Large intestine (tissue), 3 donors: ENCODE results near the gene HDAC9. TPM values are rescaled to one million over a fixed set of nuclear protein-coding genes. Genes with fewer than 3 reads are reported as not detected.

ENCODE experiments used
- DNase-seq, 2 donors: peaks; one replicate each; pipeline versions ENCODE4 v3.0.0 to v3.0.0-alpha.2; 2013
- H3K27ac ChIP-seq: one replicate; pipeline ENCODE4 v1.5.1; 2013; ENCODE audit warnings: low read length
- H3K27me3 ChIP-seq: 2 replicates; pipeline ENCODE4 v1.6.1; 2013; ENCODE audit warnings: low read length; ENCODE audit not compliant: control insufficient read depth, insufficient read depth
- H3K36me3 ChIP-seq: 2 replicates; pipeline ENCODE4 v1.6.1; 2013; ENCODE audit warnings: low read length; ENCODE audit not compliant: control insufficient read depth, insufficient read depth
- H3K4me1 ChIP-seq: one replicate; pipeline ENCODE4 v1.6.1; 2013; ENCODE audit warnings: low read length; ENCODE audit not compliant: control insufficient read depth, insufficient read depth
- H3K4me3 ChIP-seq: one replicate; pipeline ENCODE4 v1.5.1; 2013; ENCODE audit warnings: low read length
- H3K9me3 ChIP-seq: one replicate; pipeline ENCODE4 v1.6.1; 2013; ENCODE audit warnings: mild to moderate bottlenecking, low read depth, low read length, moderate library complexity; ENCODE audit not compliant: control insufficient read depth
- WGBS: methylation state at CpG from one replicate; pipeline ENCODE4 v1.1.5; 2013; ENCODE audit warnings: low lambda C conversion rate; ENCODE audit not compliant: insufficient coverage; 5-methylcytosine and 5-hydroxymethylcytosine counted together
- polyA plus RNA-seq: library from polyadenylated mRNA; unstranded; fragments of 120-200 nt; gene quantifications from one replicate; pipeline ENCODE4 v1.2.1, GENCODE V29; 2013

The HDAC9 gene
- polyA plus RNA-seq, 1 donor: 6.2 TPM

- WGBS: no CpG with 5 or more reads among the region's 1 CpG
- H3K27me3 ChIP-seq: no peaks in the 10 kb centered on the region
- H3K4me1 ChIP-seq: no peaks in the 10 kb centered on the region
- H3K4me3 ChIP-seq: no peak overlapping the region
- H3K36me3 ChIP-seq: no peaks in the 10 kb centered on the region
- DNase-seq: no peak
- H3K27ac ChIP-seq: no peak overlapping the region
- H3K9me3 ChIP-seq: no peaks in the 10 kb centered on the region
Measured at GRCh38 chr7:18803923-18804322, 308.4 kb downstream of the HDAC9 start.

- H3K4me3 ChIP-seq: no peak overlapping the region
- no peaks in the 10 kb centered on the region for H3K4me1 ChIP-seq
- no peaks in the 10 kb centered on the region for H3K9me3 ChIP-seq
- H3K36me3 ChIP-seq: no peaks in the 10 kb centered on the region
- no peaks in the 10 kb centered on the region for H3K27me3 ChIP-seq
- H3K27ac ChIP-seq: no peak overlapping the region
- DNase-seq: no peak
- 63% methylated on average over 1 of the region's 2 CpGs for WGBS
Measured at GRCh38 chr7:18806177-18806576, 310.6 kb downstream of the HDAC9 start.

- H3K4me1 ChIP-seq: no peaks in the 10 kb centered on the region
- DNase-seq: no peak
Measured at GRCh38 chr7:18808026-18808425, 312.5 kb downstream of the HDAC9 start.

DNA sequence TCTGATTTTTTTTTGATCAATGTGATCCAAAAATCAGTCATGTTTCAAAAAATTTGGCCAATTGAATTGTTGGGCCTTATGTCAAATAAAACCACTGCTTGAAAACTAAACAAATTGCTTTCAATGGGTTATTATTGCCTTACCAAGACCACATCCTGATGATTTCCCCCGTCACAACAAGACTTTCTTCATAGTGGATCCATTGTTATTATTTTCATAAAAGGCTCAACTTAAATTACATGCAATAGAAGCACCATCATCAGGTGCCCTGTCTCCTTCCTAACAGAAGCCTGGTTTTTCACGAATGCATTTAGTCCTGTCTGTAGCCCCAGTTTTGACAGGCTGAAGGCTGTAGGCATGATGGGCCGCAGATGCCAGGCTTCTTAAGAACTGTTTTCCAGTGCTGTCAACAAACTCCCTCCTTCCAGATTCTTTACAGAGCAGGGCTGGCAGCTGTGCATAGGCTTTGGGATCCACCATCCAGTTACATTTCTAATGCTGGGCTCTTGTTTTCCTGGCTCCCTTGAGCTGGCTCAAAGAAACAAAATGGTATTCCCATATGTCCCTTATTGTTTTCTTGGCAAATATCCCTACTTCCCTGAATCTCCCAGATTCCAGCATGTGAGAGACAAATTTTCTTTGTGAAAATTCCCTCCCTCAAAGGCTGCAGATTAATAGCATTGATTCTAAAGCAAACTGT, 319.9 kb downstream of the HDAC9 start:
- Histone ChIP-seq H3K4me3 (no peak overlapping the region), H3K27me3 (no peaks in the 10 kb centered on the region), H3K36me3 (no peaks in the 10 kb centered on the region), H3K27ac (no peak overlapping the region), H3K4me1 (no peaks in the 10 kb centered on the region), H3K9me3 (no peaks in the 10 kb centered on the region)
- DNase-seq: no peak
- 85% methylated on average over 2 of the region's 3 CpGs for WGBS

More at GRCh38 chr7:18808026-18808425, 312.5 kb downstream of the HDAC9 start:
- Histone ChIP-seq H3K4me3 (no peak overlapping the region), H3K27ac (no peak overlapping the region), H3K36me3 (no peaks in the 10 kb centered on the region), H3K9me3 (no peaks in the 10 kb centered on the region), H3K27me3 (no peaks in the 10 kb centered on the region)
- 100% methylated on average over 1 of the region's 3 CpGs for WGBS

DNA sequence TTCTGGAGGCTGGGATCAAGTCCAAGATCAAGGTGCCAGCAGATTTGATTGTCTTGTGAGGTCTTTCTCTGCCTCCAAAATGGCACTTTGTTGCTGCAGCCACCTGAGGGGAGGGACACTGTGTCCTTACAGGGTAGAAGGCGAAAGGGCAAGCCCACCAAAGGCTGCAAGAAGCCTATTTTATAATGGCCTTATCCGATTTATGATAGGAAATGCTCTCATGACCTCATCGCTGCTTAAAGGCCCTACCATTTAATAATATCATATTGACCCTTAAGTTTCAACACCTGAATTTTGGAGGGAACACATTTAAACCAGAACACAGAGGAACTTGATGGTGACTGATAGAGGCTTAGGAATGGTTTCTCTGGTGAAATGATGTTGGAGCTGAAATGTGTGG, 325.4 kb downstream of the HDAC9 start:
- Histone ChIP-seq H3K4me3 (no peak overlapping the region), H3K4me1 (no peaks in the 10 kb centered on the region), H3K9me3 (no peaks in the 10 kb centered on the region), H3K36me3 (no peaks in the 10 kb centered on the region), H3K27me3 (no peaks in the 10 kb centered on the region), H3K27ac (no peak overlapping the region)
- no peak for DNase-seq
- no CpG with 5 or more reads among the region's 3 CpGs for WGBS

DNA sequence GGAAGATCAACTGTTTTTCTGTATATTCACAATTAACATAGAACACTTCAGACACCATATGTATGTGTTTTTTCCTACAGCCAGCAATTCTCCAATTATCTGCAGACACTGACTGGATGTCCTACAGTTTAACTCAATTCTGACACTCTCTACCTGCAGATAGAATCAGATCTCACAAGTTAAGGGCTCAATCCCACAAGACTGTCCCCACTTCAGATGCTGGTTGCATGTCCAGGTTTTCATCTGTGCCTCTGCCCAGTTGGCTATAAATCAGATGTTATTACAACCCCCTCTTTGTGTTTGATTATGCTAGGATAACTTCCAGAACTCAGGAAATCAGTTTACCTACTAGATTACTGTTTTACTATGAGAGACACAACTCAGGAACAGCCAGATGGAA, 326.0 kb downstream of the HDAC9 start:
- Histone ChIP-seq H3K27ac (no peak overlapping the region), H3K27me3 (no peaks in the 10 kb centered on the region), H3K36me3 (no peaks in the 10 kb centered on the region), H3K9me3 (no peaks in the 10 kb centered on the region), H3K4me3 (no peak overlapping the region), H3K4me1 (no peaks in the 10 kb centered on the region)
- DNase-seq: no peak

DNA sequence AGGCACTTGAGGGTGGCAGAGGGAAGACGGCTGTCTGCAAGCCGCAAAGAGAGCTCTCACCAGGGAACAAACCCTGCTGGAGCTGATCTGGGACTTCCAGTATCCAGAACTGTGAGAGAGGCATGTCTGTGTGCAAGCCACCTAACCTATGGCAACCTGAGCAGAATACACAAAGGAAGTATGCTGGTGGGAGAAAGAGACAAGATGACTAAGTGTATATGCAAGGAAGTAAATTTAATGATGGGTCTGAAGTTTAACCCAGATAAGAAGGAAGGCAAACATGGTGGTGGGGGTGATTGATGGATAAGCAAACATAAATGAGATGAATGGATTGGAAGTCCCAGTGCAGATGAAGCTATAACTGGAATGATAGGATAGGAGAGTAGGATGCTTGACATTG, 328.6 kb downstream of the HDAC9 start:
- H3K27me3 ChIP-seq: no peaks in the 10 kb centered on the region
- no CpG with 5 or more reads among the region's 2 CpGs for WGBS
- H3K27ac ChIP-seq: no peak overlapping the region
- H3K4me3 ChIP-seq: no peak overlapping the region
- H3K9me3 ChIP-seq: no peaks in the 10 kb centered on the region
- H3K4me1 ChIP-seq: no peaks in the 10 kb centered on the region
- DNase-seq: no peak
- H3K36me3 ChIP-seq: no peaks in the 10 kb centered on the region

DNA sequence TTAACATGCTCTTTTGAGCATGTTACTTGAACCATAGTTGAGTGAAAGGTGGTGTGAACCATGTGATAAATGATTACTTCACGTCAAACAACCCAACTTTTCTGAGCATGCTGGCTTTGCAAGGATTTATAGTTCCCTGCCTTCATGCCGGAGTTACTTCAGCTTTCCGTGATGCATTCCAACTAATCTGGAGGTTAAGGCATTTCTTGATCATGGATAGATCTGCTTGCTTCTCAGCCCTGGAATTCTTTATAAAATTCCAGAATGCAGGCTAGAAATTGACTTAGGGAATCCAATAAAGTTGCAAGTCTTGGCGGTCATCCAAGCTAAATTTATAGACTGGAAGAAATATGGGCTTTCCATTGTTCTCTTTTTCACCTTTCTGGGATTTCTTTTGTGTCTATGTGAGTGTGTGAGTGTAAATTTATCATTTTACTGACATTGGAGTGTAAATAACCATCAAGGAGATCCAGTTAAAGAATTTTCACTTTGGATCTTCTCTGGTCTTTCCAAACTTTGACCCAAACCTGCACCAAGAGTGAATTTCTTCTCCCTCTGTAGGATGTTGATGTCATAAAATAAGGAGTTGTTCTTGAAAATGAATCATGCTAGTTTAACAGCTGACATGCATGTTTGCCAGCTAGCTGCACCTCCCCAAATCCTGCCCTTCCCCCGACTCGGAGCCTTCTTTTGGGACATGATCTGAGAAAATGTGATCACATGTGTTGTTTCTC, 332.9 kb downstream of the HDAC9 start:
- Histone ChIP-seq H3K36me3 (no peaks in the 10 kb centered on the region), H3K9me3 (no peaks in the 10 kb centered on the region), H3K4me1 (no peaks in the 10 kb centered on the region), H3K27ac (no peak overlapping the region), H3K4me3 (no peak overlapping the region), H3K27me3 (no peaks in the 10 kb centered on the region)
- DNase-seq: no peak
- no CpG with 5 or more reads among the region's 6 CpGs for WGBS

DNA sequence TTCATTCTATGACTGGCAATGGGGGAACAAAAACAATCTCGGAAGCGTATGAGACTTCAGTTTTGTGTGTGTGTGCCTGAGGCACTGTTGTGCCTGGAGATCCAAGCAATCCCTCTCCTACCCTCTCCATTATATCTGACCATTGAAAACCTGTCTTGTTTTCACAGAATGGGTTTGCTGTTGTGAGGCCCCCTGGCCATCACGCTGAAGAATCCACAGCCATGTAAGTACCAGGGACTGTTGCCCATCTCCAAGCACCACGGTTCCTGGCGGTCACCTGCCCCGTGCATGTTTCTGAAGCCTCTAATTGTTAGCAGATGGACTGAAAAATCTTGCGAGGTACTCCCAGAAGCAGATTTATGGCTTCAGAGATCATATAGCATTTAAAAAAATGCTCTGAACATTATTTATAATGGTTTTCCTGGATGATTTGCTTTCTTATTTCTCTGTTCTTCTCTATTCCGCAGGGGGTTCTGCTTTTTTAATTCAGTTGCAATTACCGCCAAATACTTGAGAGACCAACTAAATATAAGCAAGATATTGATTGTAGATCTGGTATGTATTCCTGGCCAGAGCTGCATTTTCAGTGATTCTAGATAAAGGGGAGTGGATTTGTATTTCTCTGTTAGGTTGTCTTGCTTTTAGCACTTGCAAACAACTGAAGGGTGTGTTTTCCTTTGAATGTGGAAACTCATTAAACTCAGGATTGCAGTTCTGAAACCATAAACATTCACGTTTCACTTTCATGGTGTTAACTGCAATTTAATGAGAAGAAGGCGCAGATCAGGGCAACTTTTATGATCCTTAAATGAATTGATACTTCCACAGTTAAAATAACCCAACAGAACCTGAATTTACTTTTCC, 333.7 kb downstream of the HDAC9 start:
- Histone ChIP-seq H3K27ac (no peak overlapping the region), H3K4me3 (no peak overlapping the region), H3K27me3 (no peaks in the 10 kb centered on the region), H3K36me3 (no peaks in the 10 kb centered on the region), H3K9me3 (no peaks in the 10 kb centered on the region), H3K4me1 (no peaks in the 10 kb centered on the region)
- 77% methylated on average over 4 of the region's 11 CpGs for WGBS
- DNase-seq: no peak

- no peaks in the 10 kb centered on the region for H3K27me3 ChIP-seq
- DNase-seq: no peak
- no peak overlapping the region for H3K27ac ChIP-seq
- no peaks in the 10 kb centered on the region for H3K4me1 ChIP-seq
- no peaks in the 10 kb centered on the region for H3K36me3 ChIP-seq
- no peaks in the 10 kb centered on the region for H3K9me3 ChIP-seq
- WGBS: 20% methylated on average over 1 of the region's 3 CpGs
- H3K4me3 ChIP-seq: no peak overlapping the region
Measured at GRCh38 chr7:18829858-18830285, 334.3 kb downstream of the HDAC9 start.
